Prostate gland (tissue), 2 donors: Measurements from ENCODE around the gene PLEKHM2. TPM values are rescaled to one million over a fixed set of nuclear protein-coding genes. Genes with fewer than 3 reads are reported as not detected.

ENCODE experiments used
- DNase-seq: peaks from one replicate; pipeline ENCODE4 v3.0.0-alpha.2; 2019; ENCODE audit warnings: low spot score
- H3K27ac ChIP-seq, 2 donors: fragments of 200-600 bp; sonication (generic); 2 replicates each; pipeline ENCODE4 v1.5.1; 2017 to 2019
- H3K27me3 ChIP-seq: fragments of 200-600 bp; sonication (generic); replicated peaks from 2 replicates; pipeline ENCODE4 v1.5.1; 2019; ENCODE audit not compliant: insufficient read depth
- H3K36me3 ChIP-seq, 2 donors: fragments of 200-600 bp; sonication (generic); 1 replicate in 1 of 2; 2 replicates in 1 of 2; pipeline versions ENCODE4 v1.5.1 to v1.8.1; 2017 to 2019
- H3K4me1 ChIP-seq: fragments of 200-600 bp; sonication (generic); replicated peaks from 2 replicates; pipeline ENCODE4 v1.5.1; 2019
- H3K4me3 ChIP-seq, 2 donors: fragments of 200-600 bp; sonication (generic); 2 replicates each; pipeline ENCODE4 v1.5.1; 2017 to 2019
- H3K9me3 ChIP-seq: fragments of 200-600 bp; sonication (generic); 2 replicates; pipeline ENCODE4 v1.5.1; 2017
- CTCF ChIP-seq, 4 experiments: fragments of 200-600 bp in 2 of 4; fragments of 450-650 bp in 2 of 4; sonication (generic) in 2 of 4; IDR thresholded peaks; 1 replicate in 3 of 4; 2 replicates in 1 of 4; pipeline ENCODE4 v1.5.1; 2016 to 2019; ENCODE audit warnings: antibody characterized with exemption in 4 of 4, mild to moderate bottlenecking in 2 of 4, moderate library complexity in 2 of 4
- POLR2A ChIP-seq: fragments of 450-650 bp; IDR thresholded peaks from one replicate; pipeline ENCODE4 v1.6.1; 2016; ENCODE audit warnings: antibody characterized with exemption, mild to moderate bottlenecking
- POLR2AphosphoS5 ChIP-seq: sonication (generic); formaldehyde crosslinking; IDR thresholded peaks from one replicate; pipeline ENCODE4 v1.6.1; 2017; ENCODE audit warnings: antibody characterized with exemption
- WGBS: methylation state at CpG from one replicate; pipeline ENCODE4 v1.1.5; 2018; 5-methylcytosine and 5-hydroxymethylcytosine counted together
- intact Hi-C: fragments of 100-400 bp; cut with DNase I; formaldehyde crosslinking; loops from one replicate; pipeline ENCODE4 v1.14.2; 2022
- total RNA-seq, 2 donors: library from RNA; depleted of rRNA; stranded (reverse); fragments of >200 nt; gene quantifications; one replicate each; pipeline ENCODE4 v1.1.0, GENCODE V29; 2016

PLEKHM2 gene
- total RNA-seq, 2 donors from 2014 or later: 29.0 to 60.4 TPM

DNA sequence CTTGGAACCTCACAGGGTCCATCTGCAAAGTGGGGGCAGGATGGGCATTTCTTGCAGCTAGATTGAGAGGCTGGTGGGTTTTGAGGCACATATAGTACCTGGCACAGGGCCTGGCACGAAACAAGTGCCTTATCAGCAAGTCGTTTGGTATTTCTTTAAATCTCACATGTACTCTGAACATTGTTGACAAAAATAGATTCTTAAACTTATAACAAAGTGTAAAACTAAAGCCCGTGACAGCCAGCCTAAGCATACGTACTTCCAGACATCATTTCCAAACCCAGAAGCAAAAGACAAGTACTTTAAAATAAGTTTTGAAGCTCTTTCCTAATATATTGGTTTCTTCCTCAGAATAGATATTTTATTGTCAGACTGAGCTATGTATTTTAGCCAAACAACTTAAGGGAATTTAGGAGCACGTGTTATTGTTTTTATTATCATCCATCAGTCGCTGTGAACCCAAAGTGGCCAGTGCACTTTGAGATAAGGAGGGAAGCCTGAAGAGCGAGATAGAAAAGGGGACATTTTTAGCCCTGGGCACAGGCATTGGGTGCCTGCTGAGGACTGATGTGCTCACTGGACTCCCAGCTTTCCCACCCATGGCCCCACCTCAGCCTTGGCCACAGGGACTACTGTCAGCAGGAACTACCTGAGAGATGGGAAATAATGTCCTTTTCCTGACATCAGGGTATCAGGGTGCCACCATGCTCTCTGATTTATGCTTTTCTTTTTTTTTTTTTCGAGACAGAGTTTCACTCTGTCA is 77.4 kb downstream of the PLEKHM2 start:
- TF ChIP-seq POLR2AphosphoS5 (no peak), POLR2A (no peak), CTCF (IDR thresholded peaks at IDR 0.05) (no peak)
- Histone ChIP-seq H3K27ac (peak overlapping the region; percentile 80 to 83), H3K36me3 (no peaks in the 10 kb centered on the region), H3K9me3 (no peaks in the 10 kb centered on the region), H3K4me1 (peaks cover 6% of the 10 kb centered on the region), H3K4me3 (no peak overlapping the region), H3K27me3 (no peaks in the 10 kb centered on the region)
- no peak for DNase-seq
- intact Hi-C loops: no loop called here
- WGBS: 44% methylated on average over 8 of the region's 8 CpGs

DNA sequence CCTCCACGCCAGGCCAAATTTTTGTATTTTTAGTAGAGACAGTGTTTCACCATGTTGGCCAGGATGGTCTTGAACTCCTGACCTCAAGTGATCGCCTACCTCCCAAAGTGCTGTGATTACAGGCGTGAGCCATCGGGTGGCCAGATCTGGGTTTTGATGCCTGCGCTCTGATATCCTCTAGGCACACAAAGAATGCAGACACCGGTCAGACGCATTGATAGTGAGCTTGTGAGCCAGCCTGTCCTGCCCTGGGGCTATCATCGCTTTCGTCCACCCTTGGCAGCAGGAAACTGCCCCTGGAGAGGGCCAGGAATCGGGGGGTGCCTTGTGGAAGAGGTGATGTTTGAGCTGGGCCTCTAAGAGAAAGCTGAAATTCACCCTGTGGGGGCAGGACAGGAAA is 78.4 kb downstream of the PLEKHM2 start:
- no peaks in the 10 kb centered on the region for H3K9me3 ChIP-seq
- TF ChIP-seq CTCF (IDR thresholded peaks at IDR 0.05): no peak
- TF ChIP-seq POLR2AphosphoS5: no peak
- TF ChIP-seq POLR2A: no peak
- no peak overlapping the region for H3K4me3 ChIP-seq
- H3K27ac ChIP-seq: no peak overlapping the region
- no peak for DNase-seq
- no peaks in the 10 kb centered on the region for H3K36me3 ChIP-seq
- intact Hi-C loops: no loop called here
- peaks cover 6% of the 10 kb centered on the region for H3K4me1 ChIP-seq
- H3K27me3 ChIP-seq: no peaks in the 10 kb centered on the region
- WGBS: 76% methylated on average over 10 of the region's 10 CpGs

DNA sequence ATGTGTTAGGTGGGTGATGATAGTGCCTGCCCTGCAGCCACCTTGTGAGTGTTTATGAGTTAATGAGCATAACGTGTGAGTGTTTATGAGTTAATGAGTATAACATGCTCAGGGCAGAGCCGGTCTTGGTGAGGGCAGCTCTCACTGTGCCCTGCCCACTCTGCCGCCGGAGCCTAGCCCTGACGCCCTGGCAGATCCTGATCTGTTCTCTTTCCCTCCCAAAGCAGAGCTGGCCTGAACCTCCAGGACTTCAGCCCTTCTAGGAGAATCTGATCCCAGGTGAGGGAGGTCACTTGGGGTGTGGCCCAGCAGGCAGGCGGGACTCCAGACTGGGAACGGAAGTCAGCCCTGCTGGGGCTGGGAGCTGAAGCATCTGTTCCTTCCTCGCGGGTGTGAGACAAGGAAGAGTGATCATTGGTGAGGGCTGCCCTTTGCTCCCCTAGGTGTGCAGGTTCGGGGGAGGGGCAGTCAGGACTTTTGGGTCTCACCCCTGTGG is 80.2 kb downstream of the PLEKHM2 start:
- WGBS: 44% methylated on average over 9 of the region's 10 CpGs
- Histone ChIP-seq H3K27ac (no peak overlapping the region), H3K27me3 (no peaks in the 10 kb centered on the region), H3K4me3 (no peak overlapping the region), H3K9me3 (no peaks in the 10 kb centered on the region), H3K4me1 (peaks cover 5% of the 10 kb centered on the region), H3K36me3 (peaks cover 0 to 4% of the 10 kb centered on the region in 2 donors)
- TF ChIP-seq POLR2AphosphoS5 (no peak), POLR2A (no peak), CTCF (IDR thresholded peaks at IDR 0.05) (no peak)
- intact Hi-C loops: no loop called here
- no peak for DNase-seq

- Histone ChIP-seq H3K9me3 (no peaks in the 10 kb centered on the region), H3K4me1 (peaks cover 5% of the 10 kb centered on the region), H3K4me3 (no peak overlapping the region), H3K36me3 (peaks cover 0 to 4% of the 10 kb centered on the region in 2 donors), H3K27ac (no peak overlapping the region), H3K27me3 (no peaks in the 10 kb centered on the region)
- TF ChIP-seq CTCF (IDR thresholded peaks at IDR 0.05) (no peak), POLR2A (no peak), POLR2AphosphoS5 (no peak)
- no peak for DNase-seq
- 87% methylated on average over 15 of the region's 15 CpGs for WGBS
- intact Hi-C loops: no loop called here
Observed at GRCh38 chr1:15764890-15765289, 80.8 kb downstream of the PLEKHM2 start.
